Breast epithelium (tissue), 3 donors: ENCODE data around the gene DPH5.

Experiments used
- CTCF ChIP-seq, 3 donors: fragments of 450-650 bp; IDR thresholded peaks; one replicate each; pipeline ENCODE4 v1.5.1; 2016 to 2017; ENCODE audit warnings: antibody characterized with exemption in 3 of 3, mild to moderate bottlenecking in 3 of 3, moderate library complexity in 3 of 3
- POLR2A ChIP-seq: fragments of 450-650 bp; IDR thresholded peaks from one replicate; pipeline ENCODE4 v1.6.1; 2016; ENCODE audit warnings: antibody characterized with exemption, mild to moderate bottlenecking, moderate library complexity

GRCh38 chr1:101025283-101025656 lies 314 bp downstream of the DPH5 start:
- no peak for TF ChIP-seq CTCF (IDR thresholded peaks at IDR 0.05)
- no peak for TF ChIP-seq POLR2A
